ENCODE results near the gene FHIT.

- TF ChIP-seq CTCF (IDR thresholded peaks at IDR 0.05) (no peak), POLR2A (IDR thresholded peaks at IDR 0.05) (no peak), EP300 (IDR thresholded peaks at IDR 0.05) (no peak)
Observed at GRCh38 chr3:59788133-59788532, 1463.1 kb downstream of the FHIT start.
